Endothelial cell of umbilical vein (primary cell): ENCODE results near the gene TOP3B. TPM values are rescaled to one million over a fixed set of nuclear protein-coding genes. Genes with fewer than 3 reads are reported as not detected.

Experiments used
- BruUV-seq: library from RNA; stranded (reverse); fragments of 400-500 nt; replicated peaks from 2 replicates; lab custom pipeline; 2021; lab: Mats Ljungman, UMichigan
- CTCF ChIA-PET: fragments of 300-600, 350-600 bp; sonication (Branson Sonifier 250); formaldehyde crosslinking; loops from one replicate; lab custom pipeline; 2021; ENCODE audit warnings: antibody characterized with exemption, inconsistent platforms; lab: Charles Lee
- POLR2A ChIA-PET: fragments of 300-600, 350-600 bp; sonication (Branson Sonifier 250); formaldehyde crosslinking; loops from one replicate; lab custom pipeline; 2021; ENCODE audit warnings: antibody characterized with exemption, inconsistent platforms; lab: Charles Lee
- DNase-seq: peaks from one replicate; pipeline ENCODE4 v3.0.0-alpha.2; 2011; ENCODE audit warnings: low read depth, low spot score
- FAIRE-seq: peaks from 2 replicates; lab custom pipeline; 2011; peaks lifted over from hg19 to GRCh38; lab: Jason Lieb, UNC
- H2AFZ ChIP-seq: 2 replicates; pipeline ENCODE4 v1.6.0; 2012; ENCODE audit warnings: low read depth, low read length, control low read depth, inconsistent platforms
- H3K27ac ChIP-seq: 2 replicates; pipeline ENCODE4 v1.5.1; 2011; ENCODE audit warnings: low read depth, mild to moderate bottlenecking, control low read depth, low read length, moderate library complexity; ENCODE audit not compliant: insufficient read depth
- H3K27me3 ChIP-seq, 2 experiments: 2 replicates each; pipeline versions ENCODE4 v1.6.0 to v1.6.1; 2011; ENCODE audit warnings: low read length in 2 of 2, mixed read lengths in 1 of 2; ENCODE audit not compliant: control insufficient read depth in 2 of 2, insufficient read depth in 2 of 2
- H3K36me3 ChIP-seq, 2 experiments: 2 replicates in 1 of 2; 3 replicates in 1 of 2; pipeline ENCODE4 v1.5.1; 2011; ENCODE audit warnings: low read length in 2 of 2, mild to moderate bottlenecking in 1 of 2, moderate library complexity in 1 of 2; ENCODE audit not compliant: control insufficient read depth in 2 of 2, insufficient read depth in 2 of 2; ENCODE audit errors: extremely low read depth in 1 of 2
- H3K4me1 ChIP-seq: 3 replicates; pipeline ENCODE4 v1.5.1; 2011; ENCODE audit warnings: mild to moderate bottlenecking, low read length; ENCODE audit not compliant: control insufficient read depth, insufficient read depth; ENCODE audit errors: extremely low read depth
- H3K4me2 ChIP-seq: 2 replicates; pipeline ENCODE4 v1.6.1; 2011; ENCODE audit warnings: low read length, control low read depth, mixed read lengths; ENCODE audit not compliant: insufficient read depth
- H3K4me3 ChIP-seq, 3 experiments: fragments of 200-600 bp in 1 of 3; sonication (generic), shearing (Covaris generic) in 1 of 3; replicated peaks in 1 of 3; 2 replicates each; pipeline ENCODE4 v1.5.1; 2011 to 2016; ENCODE audit warnings: control low read depth in 3 of 3, low read length in 3 of 3, mild to moderate bottlenecking in 2 of 3, inconsistent platforms in 1 of 3, low read depth in 1 of 3, moderate library complexity in 1 of 3; ENCODE audit not compliant: insufficient read depth in 1 of 3
- H3K79me2 ChIP-seq: 2 replicates; pipeline ENCODE4 v1.6.0; 2012; ENCODE audit warnings: low read length, inconsistent platforms; ENCODE audit not compliant: control insufficient read depth, insufficient read depth
- H3K9ac ChIP-seq: replicated peaks from 2 replicates; pipeline ENCODE3; 2011; ENCODE audit warnings: low read length, control low read depth; ENCODE audit not compliant: insufficient read depth; ENCODE audit errors: extremely low read depth
- H3K9me1 ChIP-seq: replicated peaks from 3 replicates; pipeline ENCODE4 v1.6.0; 2011; ENCODE audit warnings: mild to moderate bottlenecking, low read length; ENCODE audit not compliant: control insufficient read depth, insufficient read depth; ENCODE audit errors: extremely low read depth
- H3K9me3 ChIP-seq: replicated peaks from 2 replicates; pipeline ENCODE4 v1.5.1; 2012; ENCODE audit warnings: low read length, inconsistent platforms; ENCODE audit not compliant: control insufficient read depth, insufficient read depth
- H4K20me1 ChIP-seq: replicated peaks from 2 replicates; pipeline ENCODE3; 2011; ENCODE audit warnings: mild to moderate bottlenecking, low read length; ENCODE audit not compliant: control insufficient read depth, insufficient read depth; ENCODE audit errors: extremely low read depth
- EZH2 ChIP-seq: IDR thresholded peaks from 2 replicates; pipeline ENCODE4 v1.6.1; 2012; ENCODE audit warnings: borderline replicate concordance, low read depth, mild to moderate bottlenecking, moderate library complexity, low read length, inconsistent platforms; ENCODE audit not compliant: severe bottlenecking
- FOS ChIP-seq: IDR thresholded peaks from 2 replicates; pipeline ENCODE4 v1.6.1; 2011; ENCODE audit warnings: mild to moderate bottlenecking, low read length, moderate library complexity, borderline replicate concordance; ENCODE audit not compliant: insufficient read depth
- GATA2 ChIP-seq: IDR thresholded peaks from 2 replicates; pipeline ENCODE4 v1.7.0; 2011; ENCODE audit warnings: low read depth, mild to moderate bottlenecking, moderate library complexity, mixed read lengths, low read length; ENCODE audit not compliant: insufficient read length, insufficient read depth
- JUN ChIP-seq: IDR thresholded peaks from 2 replicates; pipeline ENCODE4 v1.6.1; 2011; ENCODE audit warnings: borderline replicate concordance, low read depth; ENCODE audit not compliant: insufficient read length, insufficient read depth
- MYC ChIP-seq: IDR thresholded peaks from one replicate; pipeline ENCODE4 v1.6.1; 2011; ENCODE audit warnings: mild to moderate bottlenecking, low read depth, low read length
- POLR2AphosphoS5 ChIP-seq: IDR thresholded peaks from 2 replicates; pipeline ENCODE4 v1.6.1; 2012; ENCODE audit warnings: low read depth, mild to moderate bottlenecking, control low read depth, low read length, moderate library complexity; ENCODE audit not compliant: insufficient read depth
- dilution Hi-C: fragments of 300-500 bp; cut with MboI; formaldehyde crosslinking; loops from one replicate; pipeline ENCODE4 v1.15.0; 2019; ENCODE audit warnings: low sequenced_read_pairs; ENCODE audit not compliant: extremely low pct_ligation_motif_present
- intact Hi-C: fragments of 100-400 bp; cut with micrococcal nuclease; formaldehyde crosslinking; loops from one replicate; pipeline ENCODE4 v1.10.0; 2022
- polyA plus RNA-seq, 4 experiments: library from polyadenylated mRNA; depleted of rRNA in 3 of 4; stranded (reverse) in 3 of 4; unstranded in 1 of 4; fragments of >200 nt; gene quantifications; 2 replicates each; pipeline versions ENCODE4 v1.2.1 to v1.2.3, GENCODE V29; 2011 to 2012; ENCODE audit warnings: missing spikeins in 1 of 4
- total RNA-seq: library from RNA; stranded (reverse); gene quantifications from 2 replicates; pipeline ENCODE4 v1.2.3, GENCODE V29; 2021
- TF ChIP-seq, protein P1 (sequence below), 2 donors: IDR thresholded peaks; 1 replicate in 1 of 2; 2 replicates in 1 of 2; pipeline ENCODE4 v1.5.1; 2011; ENCODE audit warnings: low read length in 2 of 2, mild to moderate bottlenecking in 2 of 2, moderate library complexity in 2 of 2, control low read depth in 1 of 2, inconsistent platforms in 1 of 2, low read depth in 1 of 2; ENCODE audit not compliant: insufficient read depth in 1 of 2; ENCODE audit errors: extremely low read depth in 1 of 2
- TF ChIP-seq, protein P2 (sequence below): IDR thresholded peaks from 2 replicates; pipeline ENCODE4 v1.6.1; 2011; ENCODE audit not compliant: insufficient read depth, insufficient read length

The TOP3B gene
- total and polyA plus RNA-seq, 2 donors (not counting 3 experiments of a cell fraction or from before 2014, with no cell fraction given) = 25.2 to 56.5 TPM

DNA sequence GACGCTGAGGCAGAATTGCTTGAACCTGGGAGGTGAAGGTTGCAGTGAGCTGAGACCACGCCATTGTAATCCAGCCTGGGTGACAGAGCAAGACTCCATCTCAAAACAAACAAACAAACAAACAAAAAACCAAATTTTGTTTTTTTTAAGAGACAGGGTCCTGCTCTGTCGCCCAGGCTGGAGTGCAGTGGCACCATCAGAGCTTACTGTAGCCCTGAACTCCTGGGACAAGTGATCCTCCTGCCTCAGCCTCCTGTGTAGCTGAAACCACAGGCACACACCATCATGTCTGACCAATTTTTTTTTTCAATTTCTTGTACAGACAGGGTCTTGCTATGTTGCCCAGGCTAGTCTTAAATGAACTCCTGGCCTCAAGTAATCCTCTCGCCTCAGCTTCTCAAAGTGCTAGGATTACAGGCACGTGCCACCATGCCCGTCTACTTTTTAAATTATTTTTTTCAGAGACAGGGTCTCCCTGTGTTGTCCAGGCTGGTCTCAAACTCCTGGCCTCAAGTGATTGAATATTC is 16.8 kb downstream of the TOP3B start:
- no peak overlapping the region for H3K4me2 ChIP-seq
- ChIA-PET POLR2A (no interaction called here), CTCF (interaction anchor here (0.6 to 2.6 kb wide), 2 partner anchors 13 kb away, joined by 4 to 9 read pairs; partner anchors contain the start of gene PPM1F)
- intact Hi-C loops (no loop called here), dilution Hi-C loops (no loop called here)
- H3K27me3 ChIP-seq = no peaks in the 10 kb centered on the region
- BruUV-seq = no TSS peak
- no peak overlapping the region for H2AFZ ChIP-seq
- H4K20me1 ChIP-seq = no peaks in the 10 kb centered on the region
- no peaks in the 10 kb centered on the region for H3K79me2 ChIP-seq
- no peaks in the 10 kb centered on the region for H3K9me3 ChIP-seq
- H3K36me3 ChIP-seq = peaks cover 23 to 56% of the 10 kb centered on the region in 2 experiments
- no peaks in the 10 kb centered on the region for H3K9me1 ChIP-seq
- no peak for TF ChIP-seq EZH2
- H3K4me3 ChIP-seq = no peak overlapping the region
- no peaks in the 10 kb centered on the region for H3K4me1 ChIP-seq
- FAIRE-seq (no peak), DNase-seq (no peak)
- no peak overlapping the region for H3K27ac ChIP-seq
- no peak overlapping the region for H3K9ac ChIP-seq

DNA sequence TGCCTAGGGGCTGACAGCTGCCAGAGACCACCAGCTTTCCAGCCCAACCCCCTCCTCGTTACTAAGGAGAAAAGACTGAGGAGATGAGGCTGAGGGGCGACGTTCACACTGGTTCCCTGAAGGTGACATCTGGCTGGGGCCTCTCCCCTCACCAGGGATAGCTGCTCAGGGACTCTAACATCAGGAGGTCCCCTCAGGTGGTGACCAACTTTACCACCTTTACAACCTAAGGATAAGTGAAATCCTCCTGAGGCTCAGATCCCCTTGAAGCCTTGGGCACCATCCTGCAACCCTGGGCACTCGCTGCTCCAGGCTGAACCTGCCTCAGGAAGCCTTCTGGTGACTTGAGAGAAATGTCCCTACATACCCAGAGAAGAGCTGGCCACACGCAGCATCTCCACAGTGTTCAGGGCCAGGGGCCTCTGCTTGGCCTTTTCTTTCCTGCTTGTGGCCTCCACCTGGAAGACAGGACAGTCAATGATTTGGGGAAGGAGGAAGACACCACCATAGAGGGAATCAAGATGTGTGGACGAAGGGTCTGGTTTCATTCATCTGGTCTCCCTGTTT is 17.6 kb downstream of the TOP3B start:
- Histone ChIP-seq H3K27me3 (no peaks in the 10 kb centered on the region), H3K9me3 (no peaks in the 10 kb centered on the region), H3K9ac (no peak overlapping the region), H3K79me2 (no peaks in the 10 kb centered on the region), H3K36me3 (peaks cover 19 to 57% of the 10 kb centered on the region in 2 experiments), H2AFZ (no peak overlapping the region), H3K27ac (no peak overlapping the region), H3K4me3 (no peak overlapping the region), H3K9me1 (no peaks in the 10 kb centered on the region), H4K20me1 (no peaks in the 10 kb centered on the region), H3K4me1 (no peaks in the 10 kb centered on the region), H3K4me2 (no peak overlapping the region)
- no TSS peak for BruUV-seq
- intact Hi-C loops = no loop called here
- FAIRE-seq (no peak), DNase-seq (no peak)
- CTCF ChIA-PET = interaction anchor here (0.6 to 1.6 kb wide), 2 partner anchors 12 kb away, joined by 4 to 5 read pairs; partner anchors contain the start of gene PPM1F
- POLR2A ChIA-PET = no interaction called here
- dilution Hi-C loops = no loop called here
- TF ChIP-seq, protein P1, sequence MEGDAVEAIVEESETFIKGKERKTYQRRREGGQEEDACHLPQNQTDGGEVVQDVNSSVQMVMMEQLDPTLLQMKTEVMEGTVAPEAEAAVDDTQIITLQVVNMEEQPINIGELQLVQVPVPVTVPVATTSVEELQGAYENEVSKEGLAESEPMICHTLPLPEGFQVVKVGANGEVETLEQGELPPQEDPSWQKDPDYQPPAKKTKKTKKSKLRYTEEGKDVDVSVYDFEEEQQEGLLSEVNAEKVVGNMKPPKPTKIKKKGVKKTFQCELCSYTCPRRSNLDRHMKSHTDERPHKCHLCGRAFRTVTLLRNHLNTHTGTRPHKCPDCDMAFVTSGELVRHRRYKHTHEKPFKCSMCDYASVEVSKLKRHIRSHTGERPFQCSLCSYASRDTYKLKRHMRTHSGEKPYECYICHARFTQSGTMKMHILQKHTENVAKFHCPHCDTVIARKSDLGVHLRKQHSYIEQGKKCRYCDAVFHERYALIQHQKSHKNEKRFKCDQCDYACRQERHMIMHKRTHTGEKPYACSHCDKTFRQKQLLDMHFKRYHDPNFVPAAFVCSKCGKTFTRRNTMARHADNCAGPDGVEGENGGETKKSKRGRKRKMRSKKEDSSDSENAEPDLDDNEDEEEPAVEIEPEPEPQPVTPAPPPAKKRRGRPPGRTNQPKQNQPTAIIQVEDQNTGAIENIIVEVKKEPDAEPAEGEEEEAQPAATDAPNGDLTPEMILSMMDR (IDR thresholded peaks at IDR 0.05; ENCODE audit: extremely low read depth in 1 of 2, insufficient read depth in 1 of 2, low read depth in 1 of 2, low read length in 2 of 2) = no peak
- TF ChIP-seq EZH2 (no peak), MYC (no peak), JUN (no peak), POLR2AphosphoS5 (no peak), GATA2 (no peak), FOS (no peak)
- TF ChIP-seq, protein P2, sequence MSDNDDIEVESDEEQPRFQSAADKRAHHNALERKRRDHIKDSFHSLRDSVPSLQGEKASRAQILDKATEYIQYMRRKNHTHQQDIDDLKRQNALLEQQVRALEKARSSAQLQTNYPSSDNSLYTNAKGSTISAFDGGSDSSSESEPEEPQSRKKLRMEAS = no peak
